HCT116 (cell line): Measurements from ENCODE around the gene SELENOM. TPM values are rescaled to one million over a fixed set of nuclear protein-coding genes. Genes with fewer than 3 reads are reported as not detected.

Experiments used
- ATAC-seq: fragments of 200-7000 bp; cut with Tn5 transposase; 2 replicates; pipeline ENCODE4 v1.9.1; 2020; ENCODE audit warnings: mild to moderate bottlenecking, moderate library complexity
- BruUV-seq: library from RNA; stranded (reverse); fragments of 400-500 nt; replicated peaks from 2 replicates; lab custom pipeline; 2021; lab: Mats Ljungman, UMichigan
- CTCF ChIA-PET: fragments of 300-600 bp; sonication (Branson Sonifier 250); formaldehyde crosslinking; loops from one replicate; lab custom pipeline; 2021; ENCODE audit warnings: antibody characterized with exemption; lab: Charles Lee
- POLR2A ChIA-PET: fragments of 300-600, 350-600 bp; sonication (Branson Sonifier 250); formaldehyde crosslinking; loops from one replicate; lab custom pipeline; 2021; ENCODE audit warnings: antibody characterized with exemption; lab: Charles Lee
- RAD21 ChIA-PET, 2 experiments: fragments of 300-600 bp; sonication (Branson Sonifier 250); formaldehyde crosslinking; loops; one replicate each; lab custom pipeline; 2023; ENCODE audit warnings: low total read pairs in 2 of 2; ENCODE audit not compliant: uncharacterized antibody in 2 of 2, unreplicated experiment in 2 of 2, low non-redundant PET in 1 of 2; lab: Charles Lee
- DNase-seq: peaks from one replicate; pipeline ENCODE4 v3.0.0-alpha.2; 2010; ENCODE audit warnings: low read depth, low spot score
- H2AFZ ChIP-seq: fragments of 200-600 bp; shearing (Covaris generic), sonication (generic); 2 replicates; pipeline ENCODE4 v1.6.1; 2017; ENCODE audit warnings: low read depth, mixed run types, mixed read lengths, antibody characterized with exemption, low read length; ENCODE audit not compliant: poor library complexity, severe bottlenecking
- H3K27ac ChIP-seq: 2 replicates; pipeline ENCODE4 v1.5.1; 2012; ENCODE audit warnings: low read depth, low read length
- H3K27me3 ChIP-seq: fragments of 200-600 bp; sonication (generic); 2 replicates; pipeline ENCODE4 v1.6.1; 2016; ENCODE audit warnings: mixed run types, low read length, mixed read lengths; ENCODE audit not compliant: insufficient read depth
- H3K36me3 ChIP-seq, 2 experiments: fragments of 200-500 bp in 1 of 2; fragments of 200-600 bp in 1 of 2; sonication (Bioruptor generic) in 1 of 2; sonication (generic) in 1 of 2; 2 replicates each; pipeline versions ENCODE4 v1.5.1 to v1.6.1; 2014 to 2016; ENCODE audit warnings: low read length in 2 of 2, inconsistent platforms in 1 of 2, mixed read lengths in 1 of 2, mixed run types in 1 of 2; ENCODE audit not compliant: insufficient read depth in 2 of 2, control insufficient read depth in 1 of 2
- H3K4me1 ChIP-seq, 2 experiments: fragments of 200-600 bp in 1 of 2; sonication (generic) in 1 of 2; 2 replicates each; pipeline versions ENCODE4 v1.5.1 to v1.6.1; 2012 to 2017; ENCODE audit warnings: low read length in 2 of 2, inconsistent platforms in 1 of 2, mild to moderate bottlenecking in 1 of 2, mixed read lengths in 1 of 2, mixed run types in 1 of 2, moderate library complexity in 1 of 2; ENCODE audit not compliant: insufficient read depth in 2 of 2, control insufficient read depth in 1 of 2
- H3K4me2 ChIP-seq: fragments of 200-600 bp; sonication (generic); 2 replicates; pipeline ENCODE4 v1.6.1; 2017; ENCODE audit warnings: mixed run types, low read length, mixed read lengths
- H3K4me3 ChIP-seq, 2 experiments: fragments of 200-600 bp in 1 of 2; sonication (generic) in 1 of 2; replicated peaks in 1 of 2; 2 replicates each; pipeline ENCODE4 v1.5.1; 2011 to 2016; ENCODE audit warnings: low read length in 2 of 2, control low read depth in 1 of 2, low read depth in 1 of 2, mild to moderate bottlenecking in 1 of 2, mixed read lengths in 1 of 2, mixed run types in 1 of 2
- H3K79me2 ChIP-seq: fragments of 200-600 bp; sonication (generic); 2 replicates; pipeline ENCODE4 v1.6.1; 2017; ENCODE audit warnings: mild to moderate bottlenecking, mixed run types, low read length, moderate library complexity, mixed read lengths; ENCODE audit not compliant: insufficient read depth
- H3K9ac ChIP-seq: fragments of 200-600 bp; sonication (generic); 2 replicates; pipeline ENCODE4 v1.6.1; 2016; ENCODE audit warnings: low read length, mixed read lengths
- H3K9me2 ChIP-seq: fragments of 200-600 bp; sonication (generic), shearing (Covaris generic); 2 replicates; pipeline ENCODE4 v1.6.1; 2017; ENCODE audit warnings: mixed run types, mild to moderate bottlenecking, moderate library complexity; ENCODE audit not compliant: insufficient read depth
- H3K9me3 ChIP-seq, 2 experiments: fragments of 200-500 bp in 1 of 2; fragments of 200-600 bp in 1 of 2; sonication (Bioruptor generic) in 1 of 2; sonication (generic) in 1 of 2; 2 replicates each; pipeline ENCODE4 v1.6.1; 2014 to 2017; ENCODE audit warnings: low read length in 2 of 2, mixed read lengths in 2 of 2, inconsistent platforms in 1 of 2, low read depth in 1 of 2, mild to moderate bottlenecking in 1 of 2, mixed run types in 1 of 2, moderate library complexity in 1 of 2; ENCODE audit not compliant: control insufficient read depth in 1 of 2, insufficient read depth in 1 of 2
- H4K20me1 ChIP-seq: fragments of 200-600 bp; sonication (generic), shearing (Covaris generic); 2 replicates; pipeline ENCODE4 v1.6.1; 2017; ENCODE audit warnings: mixed run types, mild to moderate bottlenecking, moderate library complexity; ENCODE audit not compliant: insufficient read depth
- ATF3 ChIP-seq: IDR thresholded peaks from 2 replicates; pipeline ENCODE4 v1.6.1; 2012
- CBX3 ChIP-seq: IDR thresholded peaks from 2 replicates; pipeline ENCODE4 v1.6.1; 2012; ENCODE audit warnings: low read depth
- CEBPB ChIP-seq: IDR thresholded peaks from 2 replicates; pipeline ENCODE4 v1.6.1; 2012; ENCODE audit warnings: low read depth
- EZH2 ChIP-seq: fragments of 200-600 bp; sonication (generic); IDR thresholded peaks from 2 replicates; pipeline ENCODE4 v1.6.1; 2017; ENCODE audit warnings: antibody characterized with exemption, mixed run types
- MAX ChIP-seq: IDR thresholded peaks from 2 replicates; pipeline ENCODE4 v1.6.1; 2012
- POLR2AphosphoS5 ChIP-seq: IDR thresholded peaks from 2 replicates; pipeline ENCODE4 v1.6.1; 2011; ENCODE audit warnings: mild to moderate bottlenecking, low read depth, low read length, moderate library complexity
- SP1 ChIP-seq: IDR thresholded peaks from 2 replicates; pipeline ENCODE4 v1.6.1; 2012; ENCODE audit warnings: low read depth
- SRF ChIP-seq: IDR thresholded peaks from 2 replicates; pipeline ENCODE4 v1.6.1; 2012; ENCODE audit warnings: low read depth
- ZBTB33 ChIP-seq: IDR thresholded peaks from 2 replicates; pipeline ENCODE4 v1.6.1; 2011; ENCODE audit warnings: mild to moderate bottlenecking, low read length, moderate library complexity; ENCODE audit not compliant: insufficient replicate concordance; ENCODE audit errors: extremely low read depth
- ZNF274 ChIP-seq: fragments of 200-500 bp; sonication (Bioruptor generic); IDR thresholded peaks from 2 replicates; pipeline ENCODE4 v1.6.1; 2014; ENCODE audit warnings: mild to moderate bottlenecking, low read depth, low read length, inconsistent platforms
- intact Hi-C: fragments of 100-400 bp; cut with micrococcal nuclease; formaldehyde crosslinking; loops from 2 replicates; pipeline ENCODE4 v1.10.0; 2022
- total RNA-seq: library from RNA; stranded (reverse); gene quantifications from one replicate; pipeline ENCODE4 v1.2.1, GENCODE V29; 2021; ENCODE audit not compliant: unreplicated experiment

Gene SELENOM
- total RNA-seq, 1 experiment from 2014 or later: 65.6 TPM

- Histone ChIP-seq H3K9me2 (no peaks in the 10 kb centered on the region), H3K9me3 (no peaks in the 10 kb centered on the region), H3K27ac (no peak overlapping the region), H3K36me3 (no peaks in the 10 kb centered on the region), H4K20me1 (no peaks in the 10 kb centered on the region), H3K9ac (no peak overlapping the region), H2AFZ (no peak overlapping the region), H3K79me2 (no peaks in the 10 kb centered on the region), H3K27me3 (no peaks in the 10 kb centered on the region), H3K4me1 (peaks cover 9 to 20% of the 10 kb centered on the region in 2 experiments), H3K4me3 (no peak overlapping the region), H3K4me2 (no peak overlapping the region)
- ChIA-PET CTCF (interaction anchor here (2.7 kb wide), 1 partner anchor 13 kb away, joined by 14 read pairs; the partner anchor contains the start of gene SELENOM), POLR2A (no interaction called here), RAD21 (no interaction called here)
- BruUV-seq: no TSS peak
- intact Hi-C loops: no loop called here
- DNase-seq (no peak), ATAC-seq (no peak)
- no peak for TF ChIP-seq SP1
- TF ChIP-seq ZNF274: no peak
- no peak for TF ChIP-seq ATF3
- no peak for TF ChIP-seq EZH2
- no peak for TF ChIP-seq CEBPB
- TF ChIP-seq CBX3: no peak
- no peak for TF ChIP-seq POLR2AphosphoS5
- no peak for TF ChIP-seq ZBTB33
- TF ChIP-seq SRF: no peak
- TF ChIP-seq MAX: no peak
Measured at GRCh38 chr22:31120642-31121041, 13.3 kb upstream of the SELENOM start.
